SK-N-SH treated with all-trans-retinoic acid at 6 μM for 48 hours (cell line): ENCODE measurements around the gene ASCC1.

ENCODE experiments used
- ATAC-seq: fragments of 200-7000 bp; cut with Tn5 transposase; 3 replicates; pipeline ENCODE4 v1.9.1; 2020; ENCODE audit warnings: mild to moderate bottlenecking, moderate library complexity
- ARNTL ChIP-seq: fragments of 450-650 bp; formaldehyde crosslinking; IDR thresholded peaks from 2 replicates; pipeline ENCODE4 v1.5.0; 2020; ENCODE audit warnings: low read depth, mild to moderate bottlenecking, moderate library complexity, borderline replicate concordance
- BACH2 ChIP-seq: fragments of 250-450 bp; sonication (Bioruptor Pico); IDR thresholded peaks from 2 replicates; pipeline ENCODE4 v1.9.0; 2021; ENCODE audit warnings: mild to moderate bottlenecking, borderline replicate concordance
- CREB5 ChIP-seq: fragments of 250-450 bp; sonication (Bioruptor Pico); IDR thresholded peaks from 2 replicates; pipeline ENCODE4 v1.5.1; 2020; ENCODE audit warnings: low read depth, mild to moderate bottlenecking, moderate library complexity
- ESRRG ChIP-seq: fragments of 250-450 bp; sonication (Bioruptor Pico); IDR thresholded peaks from 2 replicates; pipeline ENCODE4 v1.6.1; 2021; ENCODE audit warnings: mild to moderate bottlenecking
- GLIS3 ChIP-seq: fragments of 250-450 bp; sonication (Bioruptor Pico); IDR thresholded peaks from 2 replicates; pipeline ENCODE4 v1.5.0; 2020; ENCODE audit warnings: mild to moderate bottlenecking, moderate library complexity
- ISL1 ChIP-seq: fragments of 250-450 bp; sonication (Bioruptor Pico); IDR thresholded peaks from 2 replicates; pipeline ENCODE4 v2.1.2; 2022; ENCODE audit warnings: mild to moderate bottlenecking, moderate library complexity
- OSR1 ChIP-seq: fragments of 250-450 bp; sonication (Bioruptor Pico); IDR thresholded peaks from 2 replicates; pipeline ENCODE4 v1.8.0; 2022; ENCODE audit warnings: moderate library complexity, mild to moderate bottlenecking, inconsistent platforms
- PATZ1 ChIP-seq: fragments of 250-450 bp; sonication (Bioruptor Pico); IDR thresholded peaks from 2 replicates; pipeline ENCODE4 v1.8.0; 2020; ENCODE audit warnings: mild to moderate bottlenecking, moderate library complexity, borderline replicate concordance
- POU6F1 ChIP-seq: fragments of 250-450 bp; sonication (Bioruptor Pico); IDR thresholded peaks from 2 replicates; pipeline ENCODE4 v1.8.0; 2021; ENCODE audit warnings: low read depth, mild to moderate bottlenecking, moderate library complexity, borderline replicate concordance
- PPARA ChIP-seq: fragments of 250-450 bp; sonication (Bioruptor Pico); IDR thresholded peaks from 2 replicates; pipeline ENCODE4 v1.5.0; 2020; ENCODE audit warnings: mild to moderate bottlenecking, borderline replicate concordance
- RARB ChIP-seq: fragments of 250-450 bp; sonication (Bioruptor Pico); IDR thresholded peaks from 2 replicates; pipeline ENCODE4 v1.8.0; 2021; ENCODE audit warnings: mild to moderate bottlenecking, moderate library complexity
- SNAI2 ChIP-seq: fragments of 250-450 bp; sonication (Bioruptor Pico); IDR thresholded peaks from 2 replicates; pipeline ENCODE4 v1.5.0; 2020; ENCODE audit warnings: mild to moderate bottlenecking, moderate library complexity
- TCF4 ChIP-seq: fragments of 250-450 bp; sonication (Bioruptor Pico); IDR thresholded peaks from 2 replicates; pipeline ENCODE4 v1.8.0; 2021; ENCODE audit warnings: mild to moderate bottlenecking, moderate library complexity, borderline replicate concordance
- TOX ChIP-seq: fragments of 250-450 bp; sonication (Bioruptor Pico); IDR thresholded peaks from 2 replicates; pipeline ENCODE4 v1.8.0; 2021; ENCODE audit warnings: mild to moderate bottlenecking, moderate library complexity, borderline replicate concordance
- ZC3H10 ChIP-seq: fragments of 250-450 bp; sonication (Bioruptor Pico); IDR thresholded peaks from 2 replicates; pipeline ENCODE4 v1.5.1; 2021; ENCODE audit warnings: mild to moderate bottlenecking, moderate library complexity
- ZFP3 ChIP-seq: fragments of 250-450 bp; sonication (Bioruptor Pico); IDR thresholded peaks from 2 replicates; pipeline ENCODE4 v1.5.0; 2020; ENCODE audit warnings: mild to moderate bottlenecking, moderate library complexity
- ZFP30 ChIP-seq: fragments of 450-650 bp; formaldehyde crosslinking; IDR thresholded peaks from 2 replicates; pipeline ENCODE4 v1.5.0; 2022; ENCODE audit warnings: mild to moderate bottlenecking, moderate library complexity
- ZNF565 ChIP-seq: fragments of 450-650 bp; formaldehyde crosslinking; conservative IDR thresholded peaks from 2 replicates; pipeline ENCODE4 v1.5.0; 2020; ENCODE audit warnings: low read depth, mild to moderate bottlenecking, moderate library complexity
- ZNF8 ChIP-seq: fragments of 450-650 bp; formaldehyde crosslinking; IDR thresholded peaks from 2 replicates; pipeline ENCODE4 v1.5.0; 2020; ENCODE audit warnings: mild to moderate bottlenecking, moderate library complexity
- TF ChIP-seq, protein P1 (sequence below): fragments of 250-450 bp; sonication (Bioruptor Pico); IDR thresholded peaks from 2 replicates; pipeline ENCODE4 v1.5.1; 2021; ENCODE audit warnings: mild to moderate bottlenecking, moderate library complexity

The ASCC1 gene

DNA sequence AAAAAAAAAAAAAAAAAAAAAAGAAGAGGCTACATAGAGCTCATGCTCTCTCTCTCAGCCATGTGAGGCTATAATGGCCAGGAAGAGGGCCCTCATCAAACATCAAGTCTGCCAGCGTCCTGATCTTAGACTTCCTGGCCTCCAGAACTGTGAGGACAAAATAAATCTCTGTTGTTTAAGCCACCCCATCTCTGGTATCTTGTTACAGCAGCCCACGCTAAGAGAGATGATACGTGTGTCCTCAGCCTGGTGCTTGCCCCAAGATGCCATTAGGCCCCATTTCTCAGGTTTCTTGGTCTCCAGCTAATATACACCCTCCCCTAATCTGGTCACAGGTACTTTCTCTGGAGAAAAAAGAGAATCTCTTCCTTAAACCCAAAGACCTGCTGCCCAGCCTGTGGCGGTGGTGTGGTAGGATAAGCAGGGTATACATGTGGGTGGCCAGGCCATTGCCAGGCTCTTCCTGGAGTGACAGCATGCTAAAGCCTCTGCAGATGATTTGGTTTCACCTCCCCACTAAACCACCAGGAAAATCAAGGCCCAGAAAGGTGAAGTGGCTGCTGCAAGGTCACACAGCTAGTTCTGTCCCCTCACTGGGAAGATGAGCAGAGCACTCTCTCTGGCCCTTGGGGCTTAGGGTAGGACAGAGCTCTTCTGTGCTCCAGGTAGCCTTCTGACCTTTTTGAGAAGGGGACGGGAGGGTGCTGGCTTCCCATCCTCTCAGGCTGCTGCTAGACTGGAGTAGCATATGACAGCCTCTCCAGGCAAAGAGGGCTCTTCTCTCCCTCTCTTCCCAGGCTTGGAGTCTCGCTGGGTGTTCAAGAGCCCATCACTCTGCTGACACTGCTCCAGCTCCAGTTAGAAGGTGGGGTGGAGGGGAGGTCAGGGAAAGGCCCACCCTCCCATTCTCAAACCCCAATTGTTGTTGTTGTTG is 133.0 kb downstream of the ASCC1 start:
- no peak for ATAC-seq
- TF ChIP-seq RARB (no peak), OSR1 (CRISPR knock-in tag) (no peak), PPARA (CRISPR knock-in tag) (no peak), ARNTL (CRISPR knock-in tag) (no peak), TCF4 (CRISPR knock-in tag) (no peak), POU6F1 (no peak), ESRRG (CRISPR knock-in tag) (no peak), TOX (CRISPR knock-in tag) (no peak), ISL1 (CRISPR knock-in tag) (no peak), ZNF8 (CRISPR knock-in tag) (no peak)

- no peak for ATAC-seq
- TF ChIP-seq ZNF565 (no peak), ZNF8 (CRISPR knock-in tag) (no peak), TOX (CRISPR knock-in tag) (no peak), ZFP30 (no peak), PPARA (CRISPR knock-in tag) (no peak), ARNTL (CRISPR knock-in tag) (no peak), CREB5 (CRISPR knock-in tag) (no peak), ESRRG (CRISPR knock-in tag) (no peak), GLIS3 (CRISPR knock-in tag) (no peak), POU6F1 (no peak), RARB (no peak), SNAI2 (CRISPR knock-in tag) (no peak), ZC3H10 (CRISPR knock-in tag) (no peak)
- TF ChIP-seq, protein P1, sequence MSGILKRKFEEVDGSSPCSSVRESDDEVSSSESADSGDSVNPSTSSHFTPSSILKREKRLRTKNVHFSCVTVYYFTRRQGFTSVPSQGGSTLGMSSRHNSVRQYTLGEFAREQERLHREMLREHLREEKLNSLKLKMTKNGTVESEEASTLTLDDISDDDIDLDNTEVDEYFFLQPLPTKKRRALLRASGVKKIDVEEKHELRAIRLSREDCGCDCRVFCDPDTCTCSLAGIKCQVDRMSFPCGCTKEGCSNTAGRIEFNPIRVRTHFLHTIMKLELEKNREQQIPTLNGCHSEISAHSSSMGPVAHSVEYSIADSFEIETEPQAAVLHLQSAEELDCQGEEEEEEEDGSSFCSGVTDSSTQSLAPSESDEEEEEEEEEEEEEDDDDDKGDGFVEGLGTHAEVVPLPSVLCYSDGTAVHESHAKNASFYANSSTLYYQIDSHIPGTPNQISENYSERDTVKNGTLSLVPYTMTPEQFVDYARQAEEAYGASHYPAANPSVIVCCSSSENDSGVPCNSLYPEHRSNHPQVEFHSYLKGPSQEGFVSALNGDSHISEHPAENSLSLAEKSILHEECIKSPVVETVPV (CRISPR knock-in tag): no peak
These were observed 134.1 kb downstream of the ASCC1 start for GRCh38 chr10:72081772-72082590.

DNA sequence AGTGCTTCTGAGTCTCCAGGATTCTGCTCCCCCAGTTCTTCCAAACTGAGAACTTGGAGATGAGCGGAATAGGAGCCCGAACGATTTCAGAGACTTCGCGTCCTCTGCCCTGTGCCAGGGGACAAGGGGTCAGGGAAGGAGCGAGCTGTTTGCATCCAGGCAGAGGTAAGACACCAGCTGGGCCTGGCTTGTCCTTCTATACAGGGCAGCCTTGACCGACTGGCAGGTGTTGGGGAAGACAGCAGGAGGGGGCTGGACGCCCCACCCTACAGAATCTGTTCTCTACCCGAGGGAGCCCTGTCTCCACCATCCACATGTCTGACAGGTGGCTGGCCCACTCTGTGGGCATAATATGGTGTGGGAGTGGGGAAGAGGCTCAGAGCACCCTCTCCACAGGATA is 134.9 kb downstream of the ASCC1 start:
- ATAC-seq: no peak; the same call in 2 of the 3 replicates
- TF ChIP-seq ZC3H10 (CRISPR knock-in tag) (no peak), TOX (CRISPR knock-in tag) (no peak), ISL1 (CRISPR knock-in tag) (no peak), PATZ1 (CRISPR knock-in tag) (no peak), SNAI2 (CRISPR knock-in tag) (no peak), OSR1 (CRISPR knock-in tag) (no peak), CREB5 (CRISPR knock-in tag) (no peak), ZFP3 (CRISPR knock-in tag) (no peak), ZNF565 (no peak), POU6F1 (no peak), ZNF8 (CRISPR knock-in tag) (no peak), BACH2 (CRISPR knock-in tag) (no peak), ZFP30 (no peak), ARNTL (CRISPR knock-in tag) (no peak), TCF4 (CRISPR knock-in tag) (no peak), RARB (no peak), ESRRG (CRISPR knock-in tag) (no peak)
- TF ChIP-seq, all 23 proteins: peak for 0
